SJCRH30 (cell line): ENCODE measurements around the gene FAM162B. TPM values are rescaled to one million over a fixed set of nuclear protein-coding genes. Genes with fewer than 3 reads are reported as not detected.

Experiments
- DNase-seq, 2 experiments: peaks; one replicate each; pipeline ENCODE4 v3.0.0-alpha.2; 2015 to 2020
- H3K27ac ChIP-seq: fragments of 250-450 bp; sonication (Bioruptor Pico); 2 replicates; pipeline ENCODE4 v1.5.1; 2020; ENCODE audit warnings: mild to moderate bottlenecking, moderate library complexity
- H3K27me3 ChIP-seq: fragments of 250-450 bp; sonication (Bioruptor Pico); 2 replicates; pipeline ENCODE4 v1.5.1; 2020; ENCODE audit warnings: mild to moderate bottlenecking, moderate library complexity
- H3K36me3 ChIP-seq: fragments of 250-450 bp; sonication (Bioruptor Pico); 2 replicates; pipeline ENCODE4 v1.5.1; 2020; ENCODE audit warnings: mild to moderate bottlenecking, moderate library complexity
- H3K4me1 ChIP-seq: fragments of 250-450 bp; sonication (Bioruptor Pico); 2 replicates; pipeline ENCODE4 v1.5.1; 2020; ENCODE audit warnings: mild to moderate bottlenecking, moderate library complexity
- H3K4me3 ChIP-seq: fragments of 250-450 bp; sonication (Bioruptor Pico); 2 replicates; pipeline ENCODE4 v1.5.1; 2020; ENCODE audit warnings: mild to moderate bottlenecking, moderate library complexity
- H3K9me3 ChIP-seq: fragments of 250-450 bp; sonication (Bioruptor Pico); replicated peaks from 2 replicates; pipeline ENCODE4 v1.5.1; 2020; ENCODE audit warnings: mild to moderate bottlenecking, moderate library complexity
- total RNA-seq: library from RNA; depleted of rRNA; stranded (reverse); fragments of >200 nt; shearing (Covaris generic); gene quantifications from 2 replicates; pipeline ENCODE4 v1.2.3, GENCODE V29; 2014; rRNA removed

Gene FAM162B
- total RNA-seq: not detected in 2 replicates

DNA sequence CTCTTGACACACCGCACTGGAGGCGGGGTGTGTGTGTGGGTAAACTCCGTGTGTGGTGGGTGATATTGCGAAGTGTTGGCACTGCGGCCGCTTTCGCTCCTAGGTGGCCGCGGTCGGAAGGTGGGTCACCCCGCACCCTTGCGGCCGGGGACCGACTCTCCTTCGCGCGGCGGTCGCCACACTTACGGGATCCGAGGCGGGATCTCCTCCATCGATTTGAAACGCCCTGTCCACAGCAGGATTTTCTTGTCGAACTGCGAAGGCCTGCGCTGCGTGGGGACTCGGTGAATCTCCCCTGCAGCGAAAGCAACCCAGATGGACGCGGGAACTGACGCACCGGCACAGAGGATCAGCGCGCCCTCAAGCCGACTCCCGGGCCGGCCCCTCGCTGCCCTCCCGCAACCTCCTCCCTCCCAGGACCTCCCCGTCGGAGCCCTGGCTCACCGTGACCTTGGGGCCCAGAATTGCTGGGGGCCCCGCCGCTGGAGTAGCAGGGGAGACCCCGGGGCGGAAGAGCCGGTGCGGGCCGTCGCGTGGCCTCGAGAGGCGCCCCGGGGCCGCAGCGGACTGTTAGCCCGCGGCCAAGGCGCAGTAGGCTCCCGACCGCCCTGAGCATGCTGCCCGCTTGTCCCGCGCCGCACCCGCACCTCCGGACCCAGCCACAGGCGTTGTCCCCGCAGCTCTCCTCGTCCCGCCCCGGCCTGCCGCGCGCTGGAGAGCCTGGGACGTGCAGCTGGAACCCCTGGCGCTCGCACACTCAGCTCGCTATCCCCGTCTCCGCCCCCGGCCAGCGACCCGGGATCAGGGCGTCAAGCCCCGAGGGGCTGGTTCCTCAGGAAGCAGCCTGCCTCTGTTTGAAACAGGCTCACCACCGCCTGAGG is at the start of gene FAM162B:
FAM162B (minus strand) TSS at position 759 of the 881 bp plus-strand sequence; CDS start at position 616, 143 bp downstream.
- Histone ChIP-seq H3K27ac (no peak within 1 kb of the TSS), H3K9me3 (no peaks in the 10 kb centered on the region), H3K27me3 (no peaks in the 10 kb centered on the region), H3K4me1 (no peaks in the 10 kb centered on the region), H3K4me3 (no peak within 1 kb of the TSS), H3K36me3 (no peaks in the 10 kb centered on the region)
- DNase-seq: no peak

DNA sequence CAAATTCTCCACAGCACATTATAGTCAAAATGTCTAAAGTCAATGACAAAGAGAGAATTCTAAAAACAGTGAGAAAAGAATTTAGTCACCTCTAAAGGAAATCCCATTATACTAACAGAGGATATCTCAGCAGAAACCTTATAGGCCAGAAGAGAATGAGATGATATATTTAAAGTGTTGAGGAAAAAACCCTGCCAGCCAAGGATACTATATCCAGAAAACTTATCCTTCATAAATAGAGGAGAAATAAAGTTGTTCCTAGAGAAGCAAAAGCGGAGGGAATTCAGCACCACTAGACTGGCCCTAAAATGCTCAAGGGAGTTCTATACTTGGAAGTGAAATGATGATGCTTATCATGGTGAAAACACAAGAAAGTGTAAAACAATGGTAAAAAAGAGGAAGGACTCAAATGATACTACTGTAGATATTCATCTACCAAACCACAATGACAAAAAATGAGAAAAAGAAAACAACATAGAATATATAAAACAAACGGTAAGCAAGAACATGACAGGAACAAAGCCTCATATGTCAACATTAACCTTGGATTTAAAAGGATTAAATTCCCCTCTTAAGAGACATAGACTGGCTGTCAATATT is 46.6 kb upstream of the FAM162B start:
- no peak for DNase-seq
- no peaks in the 10 kb centered on the region for H3K36me3 ChIP-seq
- H3K9me3 ChIP-seq: no peaks in the 10 kb centered on the region

DNA sequence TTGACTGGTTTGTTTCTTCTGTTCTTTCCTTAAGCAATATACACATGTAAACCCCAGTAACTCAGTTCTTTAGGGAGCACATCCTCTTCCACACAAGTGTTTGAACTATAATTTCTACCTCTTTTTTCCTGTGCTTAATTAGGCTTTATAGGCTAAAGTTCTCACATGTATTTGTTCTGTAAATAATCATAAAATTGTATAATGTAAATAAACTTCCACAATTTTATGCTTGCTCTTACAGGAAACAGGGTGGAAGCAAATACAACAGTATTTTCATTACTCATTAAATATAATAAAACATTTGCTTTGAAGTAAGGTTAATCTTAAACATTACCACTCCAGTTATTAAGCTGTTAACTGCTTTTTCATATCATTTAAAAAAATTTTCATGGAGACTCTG is 36.5 kb upstream of the FAM162B start:
- no peaks in the 10 kb centered on the region; the same call in 1 of the 2 replicates for H3K27me3 ChIP-seq
- H3K9me3 ChIP-seq: no peaks in the 10 kb centered on the region
- H3K36me3 ChIP-seq: no peaks in the 10 kb centered on the region
- H3K4me3 ChIP-seq: no peak overlapping the region
- DNase-seq: no peak
- no peaks in the 10 kb centered on the region for H3K4me1 ChIP-seq
- no peak overlapping the region for H3K27ac ChIP-seq

More for the DNA sequence above, 46.6 kb upstream of the FAM162B start:
- H3K27me3 ChIP-seq: no peaks in the 10 kb centered on the region
- no peaks in the 10 kb centered on the region for H3K4me1 ChIP-seq
- H3K4me3 ChIP-seq: no peak overlapping the region
- no peak overlapping the region for H3K27ac ChIP-seq

DNA sequence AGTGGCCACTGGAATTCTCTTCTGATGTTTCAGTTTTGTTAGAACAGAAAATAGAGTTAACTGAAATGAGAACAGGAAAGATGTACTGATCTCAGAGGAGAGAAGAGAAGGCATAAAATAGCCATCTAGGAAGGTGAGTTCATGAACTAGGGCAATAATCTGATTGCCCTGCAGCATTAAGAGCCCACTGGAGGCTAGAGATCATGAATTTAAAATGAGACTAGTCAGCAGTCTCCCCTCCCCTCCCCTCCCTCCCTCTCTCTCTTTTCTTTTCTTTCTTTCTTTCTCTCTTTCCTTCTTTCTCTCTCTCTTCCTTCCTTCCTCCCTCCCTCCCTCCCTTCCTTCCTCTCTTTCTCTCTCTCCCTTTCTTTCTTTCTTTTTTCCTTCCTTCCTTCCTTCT is 34.4 kb upstream of the FAM162B start:
- Histone ChIP-seq H3K4me3 (no peak overlapping the region), H3K27me3 (no peaks in the 10 kb centered on the region)

DNA sequence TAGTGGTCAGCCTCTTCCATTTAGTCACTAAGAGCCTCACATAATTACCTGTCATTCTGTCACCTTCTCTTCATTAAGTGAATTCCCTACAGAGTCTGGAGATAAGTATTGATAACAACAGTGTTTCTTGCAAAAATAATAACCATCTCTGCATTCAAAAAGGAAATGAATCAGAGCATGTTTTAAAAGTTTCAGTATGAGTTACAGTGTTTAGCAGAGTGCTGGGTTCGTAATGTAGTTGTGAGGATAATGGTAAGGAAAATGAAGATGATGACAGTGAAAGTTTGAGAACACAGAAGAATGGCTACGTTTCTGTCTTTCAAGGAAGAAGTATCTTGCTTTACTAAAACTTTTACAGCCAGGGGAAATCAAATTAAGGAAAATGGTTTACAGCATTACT is 32.1 kb upstream of the FAM162B start:
- Histone ChIP-seq H3K27ac (no peak overlapping the region), H3K4me3 (no peak overlapping the region), H3K9me3 (no peaks in the 10 kb centered on the region), H3K27me3 (no peaks in the 10 kb centered on the region), H3K4me1 (peaks cover 3% of the 10 kb centered on the region; the same call in 1 of the 2 replicates), H3K36me3 (no peaks in the 10 kb centered on the region)
- no peak for DNase-seq

More for the DNA sequence above, 34.4 kb upstream of the FAM162B start:
- no peak overlapping the region for H3K27ac ChIP-seq
- no peaks in the 10 kb centered on the region for H3K36me3 ChIP-seq
- no peaks in the 10 kb centered on the region for H3K4me1 ChIP-seq
- H3K9me3 ChIP-seq: no peaks in the 10 kb centered on the region
- no peak for DNase-seq

DNA sequence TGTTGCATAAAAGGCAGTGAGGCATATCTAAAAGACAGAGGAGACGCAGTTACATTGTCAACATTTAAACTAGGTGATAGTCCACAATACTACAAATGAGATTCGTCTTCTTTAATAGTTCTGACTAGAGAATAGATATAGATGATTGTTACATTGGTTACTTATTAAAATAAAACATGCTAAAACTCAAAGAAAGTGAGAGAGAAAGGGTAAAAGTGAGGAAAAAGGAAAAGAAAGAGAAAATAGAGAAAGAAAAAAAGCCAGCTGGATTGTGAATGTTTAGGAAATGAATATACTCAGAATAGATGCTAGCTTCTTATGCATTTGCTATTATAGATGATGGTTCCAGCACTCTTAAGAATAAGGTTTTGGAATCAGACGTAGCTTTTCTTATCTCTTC is 27.7 kb upstream of the FAM162B start:
- H3K36me3 ChIP-seq: no peaks in the 10 kb centered on the region
- no peaks in the 10 kb centered on the region for H3K27me3 ChIP-seq
- H3K27ac ChIP-seq: no peak overlapping the region
- H3K9me3 ChIP-seq: no peaks in the 10 kb centered on the region
- H3K4me3 ChIP-seq: no peak overlapping the region
- H3K4me1 ChIP-seq: peaks cover 3% of the 10 kb centered on the region; the same call in 1 of the 2 replicates
- no peak for DNase-seq

DNA sequence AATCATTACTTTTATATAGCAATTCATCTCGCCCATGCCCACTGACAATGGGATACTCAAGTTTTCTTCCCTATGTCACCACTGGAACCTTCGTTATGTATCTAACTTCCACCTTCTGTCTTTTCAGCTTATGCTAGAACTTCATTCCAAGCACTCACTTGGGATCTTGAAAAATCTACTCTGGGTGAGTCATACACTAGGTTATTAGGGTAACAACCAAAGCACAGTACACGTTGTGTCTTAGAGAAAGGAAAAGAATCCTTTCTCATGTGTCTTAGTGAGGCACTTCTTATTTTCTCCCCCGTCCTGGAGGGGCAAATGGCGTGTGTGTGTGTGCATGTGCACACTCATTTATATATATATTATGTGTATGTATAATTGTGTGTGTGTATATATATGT is 18.3 kb upstream of the FAM162B start:
- no peaks in the 10 kb centered on the region for H3K4me1 ChIP-seq
- no peak overlapping the region for H3K27ac ChIP-seq
- no peak overlapping the region for H3K4me3 ChIP-seq
- H3K9me3 ChIP-seq: no peaks in the 10 kb centered on the region
- H3K36me3 ChIP-seq: no peaks in the 10 kb centered on the region
- DNase-seq: no peak
- H3K27me3 ChIP-seq: no peaks in the 10 kb centered on the region

DNA sequence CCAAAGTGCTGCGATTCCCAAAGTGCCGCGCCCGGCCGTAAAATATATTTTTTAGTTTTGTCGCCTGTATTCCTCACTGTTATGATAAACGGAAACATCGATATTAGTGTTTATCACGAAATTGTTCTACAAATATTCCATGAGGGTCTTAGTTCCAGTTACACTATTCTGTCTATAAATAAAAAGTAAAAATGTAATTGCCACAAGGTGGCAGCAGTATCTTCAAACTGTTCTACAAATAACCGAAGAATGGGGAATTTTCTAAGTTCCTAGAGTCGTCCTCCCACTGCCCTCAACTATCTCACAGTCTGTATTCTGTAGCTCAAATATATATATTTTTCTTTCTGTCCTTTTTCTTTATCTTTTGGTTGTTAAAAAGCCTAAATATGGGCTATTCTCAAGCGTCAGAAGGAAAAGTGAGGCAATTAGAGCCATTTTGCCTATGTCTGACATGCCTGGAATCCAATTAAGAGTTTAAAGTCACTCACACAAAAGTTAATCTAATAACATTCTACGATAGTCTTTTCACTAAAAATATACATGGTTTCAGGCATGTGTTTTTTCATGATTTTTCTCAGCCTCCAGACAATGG is 14.2 kb upstream of the FAM162B start:
- Histone ChIP-seq H3K27me3 (no peaks in the 10 kb centered on the region), H3K9me3 (no peaks in the 10 kb centered on the region), H3K4me1 (no peaks in the 10 kb centered on the region), H3K36me3 (no peaks in the 10 kb centered on the region), H3K27ac (no peak overlapping the region), H3K4me3 (no peak overlapping the region)
- peak in 1 of 2 experiments; percentile 66 for DNase-seq

DNA sequence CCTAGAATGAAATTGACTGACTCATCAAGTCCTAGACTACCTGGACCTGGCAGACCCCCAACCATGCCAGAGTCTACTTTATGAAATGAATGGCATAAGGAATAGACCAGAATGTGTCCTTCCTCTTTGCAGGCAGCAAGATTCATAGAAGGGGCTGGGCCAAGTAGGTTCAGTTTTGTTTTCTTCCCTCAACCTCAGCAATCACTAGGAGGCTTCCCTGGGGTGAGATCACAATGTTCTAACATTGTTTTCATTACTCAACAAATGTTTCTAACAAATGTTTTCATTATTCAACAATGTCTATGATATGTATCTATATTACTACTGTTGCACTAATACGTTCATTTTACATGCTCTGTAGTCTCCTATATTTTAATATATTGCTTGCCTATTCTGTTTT is 8.4 kb upstream of the FAM162B start:
- DNase-seq: no peak
- Histone ChIP-seq H3K36me3 (no peaks in the 10 kb centered on the region), H3K4me3 (no peak overlapping the region), H3K27ac (no peak overlapping the region), H3K27me3 (no peaks in the 10 kb centered on the region), H3K9me3 (no peaks in the 10 kb centered on the region), H3K4me1 (no peaks in the 10 kb centered on the region)

DNA sequence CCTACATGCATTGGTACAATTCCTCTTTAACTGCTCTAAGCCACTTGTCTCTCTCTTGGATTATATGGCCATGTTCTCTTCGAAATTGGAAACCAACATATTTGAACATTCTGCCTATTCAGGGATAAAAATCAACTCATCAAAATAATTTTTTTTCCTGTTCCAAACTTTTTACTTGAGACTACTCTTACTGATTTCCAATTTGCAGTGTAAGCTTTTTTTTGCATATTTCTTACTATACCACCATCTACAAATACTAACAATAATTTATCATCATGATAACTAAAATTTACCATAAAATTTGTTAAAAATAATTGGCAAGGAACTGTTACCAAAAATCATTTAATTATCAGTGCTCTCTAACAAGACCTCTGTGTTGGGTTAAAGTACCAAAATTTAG is 6.9 kb upstream of the FAM162B start:
- H3K27me3 ChIP-seq: no peaks in the 10 kb centered on the region
- no peaks in the 10 kb centered on the region for H3K4me1 ChIP-seq
- no peak for DNase-seq
- no peaks in the 10 kb centered on the region for H3K36me3 ChIP-seq
- no peak overlapping the region for H3K27ac ChIP-seq
- no peak overlapping the region for H3K4me3 ChIP-seq
- no peaks in the 10 kb centered on the region for H3K9me3 ChIP-seq

DNA sequence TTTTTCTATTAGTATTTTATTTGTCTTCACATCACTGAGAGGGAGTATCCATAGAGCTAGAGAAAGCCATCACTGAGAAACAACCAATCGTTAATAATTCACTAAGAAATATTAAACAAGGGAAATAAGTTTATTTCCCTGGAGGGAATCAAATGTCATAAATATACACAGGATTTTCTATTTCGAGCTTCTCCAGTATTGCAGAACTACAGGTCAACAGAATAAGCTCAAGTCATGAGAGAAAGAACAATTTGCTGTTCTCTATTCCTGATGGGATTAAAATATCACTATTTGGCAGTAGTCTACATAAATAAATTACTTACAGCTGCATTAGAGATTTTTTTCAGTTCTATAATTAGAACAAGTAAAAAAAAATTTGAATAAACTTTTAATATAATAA is 2.2 kb upstream of the FAM162B start:
- DNase-seq: no peak
- no peak overlapping the region for H3K27ac ChIP-seq
- H3K27me3 ChIP-seq: no peaks in the 10 kb centered on the region
- no peaks in the 10 kb centered on the region for H3K9me3 ChIP-seq
- H3K36me3 ChIP-seq: no peaks in the 10 kb centered on the region
- H3K4me1 ChIP-seq: no peaks in the 10 kb centered on the region
- no peak overlapping the region for H3K4me3 ChIP-seq

DNA sequence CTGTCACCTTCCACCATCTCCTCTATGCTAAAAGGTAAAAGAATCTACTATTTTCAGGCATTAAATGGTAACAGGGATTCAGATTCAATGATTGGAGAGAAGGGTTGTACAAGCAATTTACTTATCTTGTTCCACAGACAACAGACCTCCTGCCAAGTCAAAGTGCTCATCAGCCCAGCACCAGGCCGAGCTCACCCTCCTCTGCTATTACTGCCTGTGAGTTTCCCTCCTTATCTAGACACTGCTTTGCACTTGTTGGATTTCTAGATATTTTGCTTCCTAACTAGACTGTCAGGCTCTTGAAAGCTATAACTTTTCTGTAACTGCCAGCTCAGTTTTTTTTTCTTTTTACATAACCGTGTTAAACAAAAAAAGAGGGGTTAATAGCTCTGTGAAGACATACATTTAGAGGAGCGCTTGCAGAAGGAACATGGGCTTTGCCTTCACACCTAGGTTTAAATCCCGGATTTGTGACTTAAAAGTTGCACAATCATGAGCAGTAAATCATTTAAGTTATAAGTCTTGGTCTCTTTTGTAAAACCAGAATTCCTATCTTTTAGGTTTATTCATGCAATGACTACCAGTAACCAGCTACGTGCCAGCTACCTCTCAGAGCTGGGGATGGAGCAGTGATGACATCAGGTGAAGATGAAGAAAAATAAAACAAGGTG is 1.1 kb upstream of the FAM162B start:
- Histone ChIP-seq H3K4me3 (no peak overlapping the region), H3K27me3 (no peaks in the 10 kb centered on the region)
- no peak for DNase-seq

DNA sequence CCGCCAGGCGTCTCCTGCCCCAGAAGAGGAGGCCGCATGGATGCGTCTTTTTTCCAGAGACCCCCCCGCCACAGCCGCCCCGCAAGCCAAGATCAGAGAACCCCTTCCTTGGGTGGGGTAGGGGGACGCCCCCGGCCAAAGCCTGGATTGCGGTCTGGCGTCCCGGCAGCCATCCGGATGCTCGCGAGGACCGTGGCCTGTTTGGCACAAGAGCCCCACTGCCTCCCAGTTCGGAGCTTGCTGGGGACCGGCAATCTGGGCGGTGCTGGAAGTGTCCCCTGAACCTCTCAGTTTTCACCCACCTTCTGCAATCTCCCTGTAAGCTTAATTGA is 924 bp downstream of the FAM162B start:
- no peak for DNase-seq
- Histone ChIP-seq H3K36me3 (no peaks in the 10 kb centered on the region), H3K27ac (no peak overlapping the region), H3K9me3 (no peaks in the 10 kb centered on the region), H3K4me1 (no peaks in the 10 kb centered on the region), H3K4me3 (no peak overlapping the region), H3K27me3 (no peaks in the 10 kb centered on the region)

More for the DNA sequence above, 1.1 kb upstream of the FAM162B start:
- Histone ChIP-seq H3K4me1 (no peaks in the 10 kb centered on the region), H3K9me3 (no peaks in the 10 kb centered on the region), H3K27ac (no peak overlapping the region), H3K36me3 (no peaks in the 10 kb centered on the region)

DNA sequence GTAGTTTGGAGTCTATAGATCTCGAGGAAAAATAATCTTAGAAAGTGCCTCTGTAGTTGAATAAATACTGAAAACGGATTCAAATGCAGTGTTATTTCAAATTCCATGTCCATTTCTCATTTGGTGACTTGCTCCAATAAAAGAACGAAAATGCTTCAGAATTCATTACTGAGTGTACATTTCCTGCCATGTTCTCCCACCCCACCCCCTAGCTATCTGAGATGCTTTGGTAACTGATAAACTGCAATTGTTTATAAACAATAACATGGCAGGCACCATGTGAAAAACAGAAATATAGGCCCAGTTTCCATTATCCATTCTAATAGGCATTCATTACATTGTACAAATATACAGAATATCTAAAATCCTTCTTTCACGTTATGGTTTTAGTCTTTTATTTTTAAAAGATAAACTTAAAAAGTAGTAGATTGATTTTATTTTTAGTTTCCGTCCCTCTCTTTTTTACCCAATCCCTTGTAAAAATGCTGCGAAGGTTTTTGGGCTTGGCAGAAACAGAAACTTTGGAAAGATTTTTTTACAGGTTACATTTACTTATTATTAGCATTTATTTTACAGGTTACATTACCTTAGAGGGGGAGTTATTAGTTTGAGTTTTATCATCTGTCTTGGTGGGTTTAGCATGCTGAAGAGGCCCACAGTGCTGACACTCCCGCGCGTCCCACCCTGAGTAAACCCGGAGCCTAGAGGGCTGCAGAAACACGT is 1.5 kb downstream of the FAM162B start:
- Histone ChIP-seq H3K27ac (no peak overlapping the region), H3K36me3 (no peaks in the 10 kb centered on the region), H3K9me3 (no peaks in the 10 kb centered on the region), H3K27me3 (no peaks in the 10 kb centered on the region), H3K4me3 (no peak overlapping the region), H3K4me1 (no peaks in the 10 kb centered on the region)
- DNase-seq: no peak
